H1 (cell line): ENCODE measurements around the gene GATB. TPM values are rescaled to one million over a fixed set of nuclear protein-coding genes. Genes with fewer than 3 reads are reported as not detected.

Experiments
- CTCF ChIA-PET: fragments of 300-600 bp; sonication (Branson Sonifier 250); formaldehyde crosslinking; loops from one replicate; lab custom pipeline; 2021; ENCODE audit not compliant: partially characterized antibody; lab: Charles Lee
- POLR2A ChIA-PET: fragments of 300-600 bp; sonication (Branson Sonifier 250); formaldehyde crosslinking; loops from one replicate; lab custom pipeline; 2021; ENCODE audit warnings: inconsistent platforms; ENCODE audit not compliant: partially characterized antibody; lab: Charles Lee
- DNase-seq, 2 experiments: peaks; one replicate each; pipeline versions ENCODE4 v3.0.0 to v3.0.0-alpha.2; 2010 to 2022; ENCODE audit warnings: low spot score in 2 of 2, low read depth in 1 of 2, mixed read lengths in 1 of 2
- FAIRE-seq: peaks from 2 replicates; lab custom pipeline; 2011; peaks lifted over from hg19 to GRCh38; lab: Jason Lieb, UNC
- H2AFZ ChIP-seq: 2 replicates; pipeline ENCODE4 v1.8.1; 2012; ENCODE audit warnings: low read length, inconsistent platforms
- H2AK5ac ChIP-seq: 2 replicates; pipeline ENCODE4 v1.6.1; 2013; ENCODE audit warnings: low read depth, low read length
- H2BK120ac ChIP-seq: replicated peaks from 2 replicates; pipeline ENCODE3; 2013; ENCODE audit warnings: low read depth, low read length, inconsistent platforms
- H2BK12ac ChIP-seq: 2 replicates; pipeline ENCODE4 v1.6.1; 2013; ENCODE audit warnings: low read depth, low read length
- H2BK15ac ChIP-seq: 2 replicates; pipeline ENCODE4 v1.6.1; 2013; ENCODE audit warnings: low read length
- H2BK20ac ChIP-seq: 2 replicates; pipeline ENCODE4 v1.6.1; 2013; ENCODE audit warnings: low read length
- H2BK5ac ChIP-seq: 2 replicates; pipeline ENCODE4 v1.6.1; 2013; ENCODE audit warnings: low read depth, low read length
- H3K14ac ChIP-seq: 2 replicates; pipeline ENCODE4 v1.6.1; 2013; ENCODE audit warnings: inconsistent platforms; ENCODE audit not compliant: insufficient read length
- H3K18ac ChIP-seq: 2 replicates; pipeline ENCODE4 v1.6.1; 2013; ENCODE audit warnings: low read length; ENCODE audit errors: extremely low read depth
- H3K23ac ChIP-seq: 2 replicates; pipeline ENCODE4 v1.6.1; 2013; ENCODE audit warnings: inconsistent platforms; ENCODE audit not compliant: insufficient read length
- H3K23me2 ChIP-seq: 2 replicates; pipeline ENCODE4 v1.6.1; 2013; ENCODE audit warnings: low read depth, low read length
- H3K27ac ChIP-seq: 2 replicates; pipeline ENCODE4 v1.6.1; 2011; ENCODE audit warnings: low read depth, low read length, inconsistent platforms
- H3K27me3 ChIP-seq, 4 experiments: replicated peaks in 1 of 4; 1 replicate in 1 of 4; 2 replicates in 3 of 4; pipeline versions ENCODE4 v1.6.1 to v1.8.1; 2011 to 2013; ENCODE audit warnings: low read length in 3 of 4, mild to moderate bottlenecking in 3 of 4, inconsistent platforms in 2 of 4, mixed read lengths in 2 of 4, moderate library complexity in 1 of 4; ENCODE audit not compliant: control insufficient read depth in 3 of 4, insufficient read depth in 3 of 4; ENCODE audit errors: extremely low read depth in 1 of 4
- H3K36me3 ChIP-seq, 4 experiments: 2 replicates each; pipeline versions ENCODE4 v1.6.1 to v1.8.1; 2011 to 2013; ENCODE audit warnings: mild to moderate bottlenecking in 4 of 4, low read length in 3 of 4, moderate library complexity in 2 of 4, control low read depth in 1 of 4, inconsistent platforms in 1 of 4; ENCODE audit not compliant: insufficient read depth in 4 of 4, control insufficient read depth in 2 of 4
- H3K4ac ChIP-seq: replicated peaks from 2 replicates; pipeline ENCODE3; 2013; ENCODE audit warnings: low read length, low read depth, mixed read lengths, inconsistent platforms; ENCODE audit not compliant: insufficient read length
- H3K4me1 ChIP-seq, 4 experiments: replicated peaks in 1 of 4; 1 replicate in 1 of 4; 2 replicates in 3 of 4; pipeline versions ENCODE4 v1.6.1 to v1.8.1; 2011 to 2013; ENCODE audit warnings: low read length in 3 of 4, inconsistent platforms in 2 of 4, mixed read lengths in 1 of 4; ENCODE audit not compliant: insufficient read depth in 4 of 4, control insufficient read depth in 3 of 4
- H3K4me2 ChIP-seq, 2 experiments: 2 replicates each; pipeline versions ENCODE4 v1.6.1 to v1.8.1; 2011 to 2013; ENCODE audit warnings: low read depth in 2 of 2, low read length in 2 of 2, control low read depth in 1 of 2, inconsistent platforms in 1 of 2, mild to moderate bottlenecking in 1 of 2; ENCODE audit not compliant: insufficient read depth in 1 of 2
- H3K4me3 ChIP-seq, 4 experiments: fragments of 200-600, 300-600 bp in 1 of 4; sonication (generic), shearing (Covaris generic), sonication (Bioruptor Twin) in 1 of 4; 2 replicates each; pipeline versions ENCODE4 v1.5.1 to v1.8.1; 2011 to 2016; ENCODE audit warnings: low read length in 4 of 4, low read depth in 3 of 4, control low read depth in 2 of 4, inconsistent platforms in 2 of 4, mild to moderate bottlenecking in 2 of 4, mixed read lengths in 1 of 4, moderate library complexity in 1 of 4; ENCODE audit not compliant: insufficient read depth in 2 of 4; ENCODE audit errors: extremely low read depth in 1 of 4
- H3K56ac ChIP-seq: replicated peaks from 2 replicates; pipeline ENCODE3; 2013; ENCODE audit warnings: low read depth, mild to moderate bottlenecking, mixed read lengths, low read length, inconsistent platforms; ENCODE audit not compliant: insufficient read length
- H3K79me1 ChIP-seq: 2 replicates; pipeline ENCODE4 v1.6.1; 2013; ENCODE audit warnings: low read depth, low read length, control low read depth
- H3K79me2 ChIP-seq, 2 experiments: 2 replicates each; pipeline versions ENCODE4 v1.6.1 to v1.8.1; 2012 to 2013; ENCODE audit warnings: low read length in 2 of 2, mild to moderate bottlenecking in 2 of 2, inconsistent platforms in 1 of 2; ENCODE audit not compliant: insufficient read depth in 2 of 2, control insufficient read depth in 1 of 2
- H3K9ac ChIP-seq, 4 experiments: replicated peaks in 1 of 4; 1 replicate in 1 of 4; 2 replicates in 3 of 4; pipeline versions ENCODE4 v1.6.1 to v1.8.1; 2011 to 2013; ENCODE audit warnings: low read depth in 3 of 4, low read length in 3 of 4, control low read depth in 2 of 4, mild to moderate bottlenecking in 2 of 4, moderate library complexity in 2 of 4, inconsistent platforms in 1 of 4; ENCODE audit errors: extremely low read depth in 1 of 4
- H3K9me3 ChIP-seq, 2 experiments: 2 replicates each; pipeline versions ENCODE4 v1.6.1 to v1.8.1; 2012 to 2013; ENCODE audit warnings: mild to moderate bottlenecking in 2 of 2, moderate library complexity in 2 of 2, control low read depth in 1 of 2, inconsistent platforms in 1 of 2, low read depth in 1 of 2, low read length in 1 of 2, mixed read lengths in 1 of 2; ENCODE audit not compliant: insufficient read depth in 2 of 2
- H4K20me1 ChIP-seq, 2 experiments: replicated peaks in 1 of 2; 2 replicates each; pipeline versions ENCODE3 to v1.8.1; 2011 to 2013; ENCODE audit warnings: inconsistent platforms in 2 of 2, low read length in 2 of 2, mild to moderate bottlenecking in 1 of 2; ENCODE audit not compliant: insufficient read depth in 2 of 2, control insufficient read depth in 1 of 2
- H4K5ac ChIP-seq: 2 replicates; pipeline ENCODE4 v1.6.1; 2013; ENCODE audit warnings: low read length, low read depth, mixed read lengths, inconsistent platforms; ENCODE audit not compliant: insufficient read length
- H4K8ac ChIP-seq: 2 replicates; pipeline ENCODE4 v1.8.0; 2013; ENCODE audit warnings: mild to moderate bottlenecking, moderate library complexity, low read length, inconsistent platforms; ENCODE audit not compliant: insufficient read depth; ENCODE audit errors: extremely low read depth
- H4K91ac ChIP-seq: replicated peaks from 2 replicates; pipeline ENCODE3; 2013; ENCODE audit warnings: low read length, mixed read lengths, inconsistent platforms; ENCODE audit not compliant: insufficient read length
- ASH2L ChIP-seq: fragments of 200-600, 300-600 bp; sonication (generic); IDR thresholded peaks from one replicate; pipeline ENCODE4 v1.7.1; 2017; ENCODE audit warnings: low read length
- BACH1 ChIP-seq: IDR thresholded peaks from 2 replicates; pipeline ENCODE4 v1.6.1; 2012; ENCODE audit warnings: low read length, improper control_type of control experiment
- CBX5 ChIP-seq: fragments of 300-800, 300-1000 bp; sonication (generic); IDR thresholded peaks from 2 replicates; pipeline ENCODE4 v1.7.1; 2016; ENCODE audit warnings: antibody characterized with exemption, low read length, low read depth
- CTBP2 ChIP-seq: IDR thresholded peaks from 2 replicates; pipeline ENCODE4 v1.7.0; 2011; ENCODE audit warnings: borderline replicate concordance, mild to moderate bottlenecking, moderate library complexity, mixed read lengths, low read length; ENCODE audit not compliant: insufficient read depth, insufficient read length
- GABPA ChIP-seq: IDR thresholded peaks from 2 replicates; pipeline ENCODE4 v1.6.1; 2011; ENCODE audit warnings: mild to moderate bottlenecking, low read length, moderate library complexity, borderline replicate concordance; ENCODE audit not compliant: insufficient read depth
- HDAC2 ChIP-seq, 2 experiments: fragments of 300-600 bp in 1 of 2; sonication (generic) in 1 of 2; IDR thresholded peaks; 2 replicates each; pipeline ENCODE4 v1.6.1; 2011 to 2012; ENCODE audit warnings: low read depth in 2 of 2, low read length in 2 of 2, mild to moderate bottlenecking in 2 of 2, moderate library complexity in 2 of 2, borderline replicate concordance in 1 of 2, inconsistent platforms in 1 of 2
- NRF1 ChIP-seq: IDR thresholded peaks from 2 replicates; pipeline ENCODE4 v1.6.1; 2011; ENCODE audit warnings: mild to moderate bottlenecking, low read depth, low read length, improper control_type of control experiment
- POLR2A ChIP-seq, 2 experiments: IDR thresholded peaks; 1 replicate in 1 of 2; 2 replicates in 1 of 2; pipeline ENCODE4 v1.6.1; 2011; ENCODE audit warnings: low read depth in 2 of 2, low read length in 2 of 2, mild to moderate bottlenecking in 2 of 2; ENCODE audit errors: control extremely low read depth in 1 of 2
- POU5F1 ChIP-seq: IDR thresholded peaks from 2 replicates; pipeline ENCODE4 v1.6.1; 2011; ENCODE audit warnings: low read depth, mild to moderate bottlenecking, low read length, moderate library complexity
- TCF12 ChIP-seq: IDR thresholded peaks from 2 replicates; pipeline ENCODE4 v1.6.1; 2011; ENCODE audit warnings: low read depth, mild to moderate bottlenecking, low read length
- ZNF274 ChIP-seq: IDR thresholded peaks from 2 replicates; pipeline ENCODE4 v1.7.0; 2012; ENCODE audit warnings: low read length, borderline replicate concordance; ENCODE audit errors: extremely low read depth
- WGBS, 2 experiments: shearing (Covaris generic) in 1 of 2; methylation state at CpG; one replicate each; pipeline versions ENCODE4 v1.1.6 to v1.1.7; 2013 to 2015; ENCODE audit warnings: low lambda C conversion rate in 2 of 2, mixed read lengths in 2 of 2, inconsistent platforms in 1 of 2, low coverage in 1 of 2, missing lambda C conversion rate in 1 of 2; ENCODE audit not compliant: insufficient replicate concordance in 2 of 2, insufficient coverage in 1 of 2, insufficient read length in 1 of 2; ENCODE audit errors: extremely low coverage in 1 of 2, missing lambda C conversion rate in 1 of 2; 5-methylcytosine and 5-hydroxymethylcytosine counted together
- polyA plus RNA-seq, 7 experiments: library from polyadenylated mRNA; depleted of rRNA in 3 of 7; stranded (reverse) in 5 of 7; unstranded in 2 of 7; fragments of >200 nt in 5 of 7; fragments of 200-250 nt in 2 of 7; gene quantifications; 1 replicate in 5 of 7; 2 replicates in 1 of 7; 4 replicates in 1 of 7; pipeline versions ENCODE4 v1.2.1 to v1.2.3, GENCODE V29; 2011 to 2013; ENCODE audit warnings: missing spikeins in 2 of 7, mixed read lengths in 2 of 7
- total RNA-seq: library from RNA; stranded (reverse); fragmentation: NEBNext Ultra II Directional; extraction: Animal tissue kit (Norgen Biotek cat#: 25700); gene quantifications from 2 replicates; pipeline ENCODE4 v1.2.1, GENCODE V29; 2021
- TF ChIP-seq, protein P1 (sequence below): IDR thresholded peaks from 2 replicates; pipeline ENCODE4 v1.6.1; 2012; ENCODE audit warnings: low read length, inconsistent platforms

GATB gene
- total and polyA plus RNA-seq, 2 of the 8 experiments (the other 6 are each of a cell fraction or from before 2014, with no cell fraction given), result 15.3 to 18.0 TPM

DNA sequence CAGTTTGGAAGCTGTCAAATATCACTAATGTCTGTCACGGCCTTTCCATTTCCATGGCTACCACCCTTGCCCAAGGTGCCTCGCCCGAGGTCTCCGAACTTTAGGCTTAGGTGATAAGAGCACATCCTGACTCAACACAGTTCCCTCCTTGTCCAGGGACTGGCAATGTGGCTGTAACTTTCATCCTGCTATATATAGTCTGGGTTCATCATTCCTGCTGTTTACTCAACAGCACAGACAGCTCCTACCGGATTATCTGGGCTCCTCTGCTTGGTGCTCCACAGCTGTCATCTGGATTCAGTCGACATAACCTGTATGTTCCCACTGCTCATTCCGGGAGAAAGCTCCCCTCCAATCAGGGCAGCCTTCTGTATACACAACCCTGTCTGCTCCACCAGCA, 51.2 kb downstream of the GATB start:
- Histone ChIP-seq H2BK5ac (no peak overlapping the region), H3K27ac (no peak overlapping the region), H2BK20ac (no peak overlapping the region), H3K79me1 (no peaks in the 10 kb centered on the region), H4K8ac (no peak overlapping the region), H3K4me3 (no peak overlapping the region), H3K79me2 (no peaks in the 10 kb centered on the region), H3K9ac (no peak overlapping the region), H3K36me3 (peaks cover 0 to 3% (median 0%) of the 10 kb centered on the region in 4 experiments; a peak in 2 of 8 replicates), H3K23me2 (no peaks in the 10 kb centered on the region; the same call in 1 of the 2 replicates), H4K20me1 (no peaks in the 10 kb centered on the region), H3K18ac (no peak overlapping the region), H3K14ac (no peak overlapping the region), H3K56ac (no peak overlapping the region), H3K27me3 (no peaks in the 10 kb centered on the region), H2AK5ac (no peak overlapping the region), H2BK15ac (no peak overlapping the region), H3K4me1 (no peaks in the 10 kb centered on the region; a peak in 1 of 7 replicates), H3K23ac (no peak overlapping the region), H3K4ac (no peak overlapping the region), H4K91ac (no peak overlapping the region), H2BK120ac (no peak overlapping the region), H2AFZ (no peak overlapping the region), H4K5ac (no peak overlapping the region), H3K9me3 (no peaks in the 10 kb centered on the region), H2BK12ac (no peak overlapping the region), H3K4me2 (no peak overlapping the region)
- TF ChIP-seq NRF1, result no peak
- no peak for TF ChIP-seq CBX5
- no peak for TF ChIP-seq CTBP2
- TF ChIP-seq TCF12, result no peak
- TF ChIP-seq POLR2A (IDR thresholded peaks at IDR 0.05; ENCODE audit: control extremely low read depth in 1 of 2, low read depth in 2 of 2, low read length in 2 of 2), result no peak
- TF ChIP-seq ZNF274, result no peak
- TF ChIP-seq, protein P1, sequence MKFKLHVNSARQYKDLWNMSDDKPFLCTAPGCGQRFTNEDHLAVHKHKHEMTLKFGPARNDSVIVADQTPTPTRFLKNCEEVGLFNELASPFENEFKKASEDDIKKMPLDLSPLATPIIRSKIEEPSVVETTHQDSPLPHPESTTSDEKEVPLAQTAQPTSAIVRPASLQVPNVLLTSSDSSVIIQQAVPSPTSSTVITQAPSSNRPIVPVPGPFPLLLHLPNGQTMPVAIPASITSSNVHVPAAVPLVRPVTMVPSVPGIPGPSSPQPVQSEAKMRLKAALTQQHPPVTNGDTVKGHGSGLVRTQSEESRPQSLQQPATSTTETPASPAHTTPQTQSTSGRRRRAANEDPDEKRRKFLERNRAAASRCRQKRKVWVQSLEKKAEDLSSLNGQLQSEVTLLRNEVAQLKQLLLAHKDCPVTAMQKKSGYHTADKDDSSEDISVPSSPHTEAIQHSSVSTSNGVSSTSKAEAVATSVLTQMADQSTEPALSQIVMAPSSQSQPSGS, result no peak
- no peak for TF ChIP-seq ASH2L
- TF ChIP-seq BACH1, result no peak
- no peak for TF ChIP-seq POU5F1
- TF ChIP-seq HDAC2 (IDR thresholded peaks at IDR 0.05; ENCODE audit: borderline replicate concordance in 1 of 2, low read depth in 2 of 2, low read length in 2 of 2), result no peak
- TF ChIP-seq GABPA, result no peak
- POLR2A ChIA-PET, result no interaction called here
- CTCF ChIA-PET, result interaction anchor here (1.0 kb wide), 1 partner anchor 36 kb away, joined by 3 read pairs; no protein-coding TSS in a partner anchor
- no peak for FAIRE-seq
- DNase-seq, result no peak
- WGBS, 2 experiments, result 95% methylated on average over 7 of the region's 7 CpGs; no CpG with 5 or more reads in 1 of the 2 experiments
